Astrocyte (in vitro differentiated cells and primary cell): ENCODE data around the gene LSMEM2.

Experiments
- EZH2 ChIP-seq: IDR thresholded peaks from 2 replicates; pipeline ENCODE4 v1.6.1; 2012; ENCODE audit warnings: mild to moderate bottlenecking, low read length, inconsistent platforms; ENCODE audit not compliant: insufficient read depth
- TF ChIP-seq, protein P1 (sequence below): IDR thresholded peaks from 2 replicates; pipeline ENCODE4 v1.5.1; 2011; ENCODE audit warnings: low read depth, mild to moderate bottlenecking, inconsistent platforms, low read length, moderate library complexity; ENCODE audit not compliant: insufficient read depth

GRCh38 chr3:50278123-50278879 lies 586 bp upstream of the LSMEM2 start:
- TF ChIP-seq, protein P1, sequence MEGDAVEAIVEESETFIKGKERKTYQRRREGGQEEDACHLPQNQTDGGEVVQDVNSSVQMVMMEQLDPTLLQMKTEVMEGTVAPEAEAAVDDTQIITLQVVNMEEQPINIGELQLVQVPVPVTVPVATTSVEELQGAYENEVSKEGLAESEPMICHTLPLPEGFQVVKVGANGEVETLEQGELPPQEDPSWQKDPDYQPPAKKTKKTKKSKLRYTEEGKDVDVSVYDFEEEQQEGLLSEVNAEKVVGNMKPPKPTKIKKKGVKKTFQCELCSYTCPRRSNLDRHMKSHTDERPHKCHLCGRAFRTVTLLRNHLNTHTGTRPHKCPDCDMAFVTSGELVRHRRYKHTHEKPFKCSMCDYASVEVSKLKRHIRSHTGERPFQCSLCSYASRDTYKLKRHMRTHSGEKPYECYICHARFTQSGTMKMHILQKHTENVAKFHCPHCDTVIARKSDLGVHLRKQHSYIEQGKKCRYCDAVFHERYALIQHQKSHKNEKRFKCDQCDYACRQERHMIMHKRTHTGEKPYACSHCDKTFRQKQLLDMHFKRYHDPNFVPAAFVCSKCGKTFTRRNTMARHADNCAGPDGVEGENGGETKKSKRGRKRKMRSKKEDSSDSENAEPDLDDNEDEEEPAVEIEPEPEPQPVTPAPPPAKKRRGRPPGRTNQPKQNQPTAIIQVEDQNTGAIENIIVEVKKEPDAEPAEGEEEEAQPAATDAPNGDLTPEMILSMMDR = no peak
- TF ChIP-seq EZH2 = no peak
